GM19467 (cell line): ENCODE measurements around the gene MAP3K6.

Experiments used
- ATAC-seq: cut with Tn5 transposase; IDR thresholded peaks from one replicate; pipeline ENCODE4 v1.9.1; 2021; ENCODE audit warnings: mild to moderate bottlenecking, moderate library complexity; ENCODE audit not compliant: unreplicated experiment

The MAP3K6 gene

DNA sequence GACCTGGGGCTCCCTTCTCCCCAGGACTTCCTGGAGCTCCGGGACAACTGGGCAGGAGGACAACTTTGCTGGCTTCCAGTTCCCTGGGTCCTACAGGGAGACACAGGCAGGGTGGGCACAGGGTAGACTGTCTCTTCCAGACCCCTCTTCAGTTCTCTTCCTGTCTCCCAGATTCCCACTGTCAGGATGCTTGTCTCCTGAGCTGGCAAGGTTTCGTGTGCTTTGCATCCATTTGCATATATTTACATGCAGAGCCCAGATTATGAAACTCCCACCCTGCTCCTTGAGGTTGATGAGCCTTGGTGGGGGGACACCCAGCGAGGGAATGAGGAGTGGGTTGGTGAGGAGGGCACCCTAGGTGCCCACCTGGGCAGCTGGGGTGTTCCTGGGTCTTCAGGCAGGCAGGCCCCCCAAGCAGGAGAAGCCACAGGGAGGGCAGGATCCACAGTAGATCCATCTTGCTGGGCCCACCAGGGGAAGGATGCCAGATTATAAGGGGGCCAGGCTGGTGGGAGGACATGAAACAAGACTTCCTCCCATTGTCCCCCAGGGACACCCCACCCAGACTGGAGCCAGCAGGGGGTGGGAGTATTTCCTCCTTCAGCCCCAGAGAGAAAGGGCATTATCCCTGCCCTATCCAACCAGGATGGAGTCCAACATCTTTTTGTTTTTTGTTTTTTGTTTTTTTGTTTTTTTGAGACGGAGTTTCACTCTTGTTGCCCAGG is 7.8 kb upstream of the MAP3K6 start, which contains the start of gene FCN3:
Gene FCN3 (minus strand): TSS at position 463 of the 725 bp plus-strand sequence. CDS start 6 bp downstream, at position 457.
- no peak for ATAC-seq

DNA sequence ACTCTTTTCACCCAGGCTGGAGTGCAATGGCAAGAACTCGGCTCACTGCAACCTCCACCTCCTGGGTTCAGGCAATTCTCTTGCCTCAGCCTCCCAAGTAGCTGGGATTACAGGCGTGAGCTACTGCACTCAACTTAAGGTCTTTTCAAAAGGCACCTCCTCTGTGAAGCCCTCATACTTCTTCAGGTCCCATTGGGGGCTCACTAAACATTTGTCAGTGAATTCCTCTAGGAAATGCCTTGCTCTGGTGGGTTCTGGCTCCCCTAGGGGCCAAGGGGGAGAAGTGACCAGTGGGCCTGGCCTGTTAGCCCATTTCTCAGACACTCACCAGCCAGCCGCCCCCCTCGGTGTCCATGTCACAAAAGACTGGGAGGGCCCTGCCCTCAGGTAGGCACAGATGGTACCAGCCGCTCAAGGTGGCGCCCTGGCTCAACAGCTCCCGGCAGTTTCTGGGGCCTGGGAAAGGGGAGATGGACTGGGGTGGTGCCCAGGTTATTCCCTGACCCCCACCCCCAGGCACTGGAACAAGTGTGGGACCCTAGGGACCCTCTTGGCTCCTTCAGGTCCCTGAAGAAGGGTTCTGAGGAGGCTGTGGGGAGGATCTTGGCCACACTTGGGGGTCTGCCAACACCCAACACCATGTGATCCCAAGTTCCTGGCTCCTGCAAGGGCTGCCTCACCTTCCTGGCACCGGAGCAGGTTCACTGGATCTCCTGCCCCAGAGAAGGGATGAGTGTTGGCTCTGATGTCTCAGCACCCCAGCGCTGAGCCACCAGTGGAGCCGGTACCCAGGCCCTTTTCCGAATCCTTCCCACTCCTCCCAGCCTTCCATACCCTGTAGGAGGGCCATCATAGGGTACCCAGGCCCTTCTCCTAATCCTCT is 6.3 kb upstream of the MAP3K6 start:
- ATAC-seq = no peak

DNA sequence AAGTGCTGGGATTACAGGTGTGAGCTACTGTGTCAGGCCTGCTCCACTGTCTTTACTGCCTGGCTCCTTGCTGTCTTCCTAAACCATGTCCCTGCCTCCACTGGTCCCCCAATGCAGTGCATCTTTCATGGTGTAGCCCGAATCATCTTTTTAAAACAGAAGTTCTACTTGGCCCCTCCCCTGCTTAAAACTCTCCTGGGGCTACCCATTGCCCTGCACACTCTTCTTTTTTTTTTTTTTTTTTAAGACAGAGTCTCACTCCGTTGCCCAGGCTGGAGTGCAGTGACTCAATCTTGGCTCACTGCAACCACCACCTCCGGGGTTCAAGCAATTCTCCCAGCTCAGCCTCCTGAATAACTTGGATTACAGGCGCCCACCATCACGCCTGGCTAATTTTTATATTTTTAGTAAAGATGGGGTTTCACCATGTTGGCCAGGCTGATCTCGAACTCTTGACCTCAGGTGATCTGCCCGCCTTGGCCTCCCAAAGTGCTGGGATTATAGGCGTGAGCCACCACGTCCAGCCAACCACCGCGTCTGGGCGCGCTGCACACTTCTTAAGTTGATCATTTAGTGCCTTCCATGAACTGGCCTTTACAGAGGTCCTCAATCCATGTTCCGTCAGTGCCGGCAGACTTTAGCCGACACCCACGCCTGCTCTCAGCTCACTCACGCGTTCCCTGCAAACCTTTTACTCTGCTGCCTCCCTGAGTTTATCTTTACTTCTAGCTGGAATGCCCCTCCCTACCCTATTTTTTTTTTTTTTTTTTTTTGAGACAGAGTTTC is 5.5 kb upstream of the MAP3K6 start:
- no peak for ATAC-seq

DNA sequence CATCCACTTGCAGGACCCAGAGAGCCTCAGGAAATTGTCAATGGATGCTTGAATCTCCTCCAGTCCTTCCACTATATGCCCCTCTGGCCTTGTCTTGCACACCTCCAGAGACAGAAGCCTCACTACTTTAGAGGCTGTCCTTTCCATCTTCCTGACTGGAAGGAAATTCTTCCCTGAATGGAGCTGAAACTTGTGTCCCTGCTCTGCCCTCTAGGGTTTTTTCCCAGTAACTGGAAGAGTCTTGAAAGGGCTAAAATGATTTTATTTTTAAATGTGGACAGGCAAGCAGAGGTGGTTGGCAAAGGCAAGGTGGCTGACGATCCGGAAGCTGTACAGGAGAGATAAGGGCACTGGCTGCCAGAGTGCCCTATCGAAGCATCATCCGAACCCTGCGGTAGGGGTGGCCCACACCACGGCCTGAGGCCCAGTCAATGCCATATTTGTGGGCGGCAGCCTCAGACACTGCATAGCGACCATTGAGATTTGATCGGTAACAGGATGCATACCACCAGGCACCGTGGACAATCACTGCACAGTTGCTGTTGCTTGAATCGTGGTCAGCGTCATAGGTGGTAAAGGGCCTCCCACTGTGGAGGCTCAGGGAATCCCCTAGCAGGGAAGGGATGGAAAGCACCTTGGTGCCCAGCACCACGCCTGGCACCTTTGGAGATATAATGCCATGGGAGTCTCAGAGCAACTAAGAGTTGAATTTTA is 2.3 kb upstream of the MAP3K6 start:
- ATAC-seq = no peak

DNA sequence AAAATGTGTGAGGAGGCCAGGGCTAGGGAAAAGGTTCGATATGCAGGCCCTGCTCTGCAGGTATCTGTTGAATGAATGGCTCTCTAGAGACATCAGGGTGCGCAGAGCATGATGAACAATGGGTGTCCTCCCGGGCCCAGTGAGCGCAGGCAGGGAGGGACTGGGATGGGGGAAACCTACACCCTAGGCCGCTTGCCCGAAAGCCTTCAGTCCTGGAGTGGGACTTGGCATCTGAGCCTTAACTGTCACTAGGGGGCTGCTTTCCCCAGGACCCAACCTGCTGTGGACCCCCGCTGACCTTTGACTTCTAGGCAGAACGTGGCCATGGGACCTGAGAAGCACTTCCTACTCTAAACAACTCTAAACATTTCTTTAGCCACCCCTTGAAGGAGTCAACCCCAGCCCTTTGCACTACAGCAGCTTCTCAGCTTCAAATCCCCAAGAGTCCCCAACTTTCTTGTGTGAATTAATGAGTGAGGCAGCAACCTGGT is 444 bp upstream of the MAP3K6 start:
- ATAC-seq = no peak

DNA sequence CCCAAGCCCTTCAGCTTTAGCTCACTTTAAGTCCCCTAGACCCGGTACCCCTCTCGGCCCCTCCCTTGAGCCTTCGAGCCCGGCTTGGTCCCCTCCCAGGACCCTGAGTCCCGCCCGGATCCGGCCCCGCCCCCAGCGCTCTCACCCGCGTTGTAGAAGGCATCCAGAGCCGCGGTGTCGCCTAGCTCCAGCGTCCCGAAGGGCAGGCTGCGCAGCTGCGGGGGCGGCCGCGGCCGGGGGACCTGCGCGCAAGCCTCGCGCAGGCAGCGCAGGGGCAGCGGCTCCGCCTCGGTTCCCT is 699 bp downstream of the MAP3K6 start:
- peak; percentile 22 for ATAC-seq

DNA sequence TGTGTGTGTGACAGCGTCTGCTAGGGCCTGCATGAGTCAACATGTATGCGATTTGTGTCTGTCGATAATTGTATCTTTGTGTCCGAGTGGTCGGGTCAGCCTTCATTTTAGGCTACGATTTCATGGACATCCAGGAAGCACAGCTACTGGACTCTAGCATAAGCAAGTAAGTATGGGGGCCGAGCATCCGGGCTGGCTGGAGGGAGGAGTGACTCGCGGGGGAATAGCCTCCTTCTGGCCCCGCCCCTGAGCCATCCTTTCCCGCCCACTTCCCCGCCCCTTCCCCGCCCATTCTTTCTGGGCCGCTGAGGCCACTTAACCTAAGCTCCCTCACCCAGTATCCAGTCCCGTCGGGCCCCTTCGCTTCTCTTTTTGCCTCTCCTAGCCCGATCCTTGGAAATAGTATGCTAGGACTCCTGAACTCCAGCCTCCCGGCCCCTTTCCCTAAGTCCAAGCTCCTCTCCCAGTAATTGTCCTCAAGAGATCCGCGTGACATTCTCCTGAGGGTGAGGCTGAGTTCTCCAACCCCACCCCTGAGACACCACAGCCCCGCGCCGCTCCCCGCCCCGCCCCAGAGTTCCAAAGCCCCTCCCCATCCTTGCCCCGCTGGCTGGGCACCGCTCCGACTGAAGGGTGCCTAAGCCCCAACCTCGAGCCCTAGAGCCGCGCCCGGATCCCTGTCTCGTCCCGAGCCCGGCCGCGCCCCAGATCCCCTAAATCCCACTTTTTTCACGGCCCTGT is 1.2 kb downstream of the MAP3K6 start:
- peak; percentile 44 for ATAC-seq

DNA sequence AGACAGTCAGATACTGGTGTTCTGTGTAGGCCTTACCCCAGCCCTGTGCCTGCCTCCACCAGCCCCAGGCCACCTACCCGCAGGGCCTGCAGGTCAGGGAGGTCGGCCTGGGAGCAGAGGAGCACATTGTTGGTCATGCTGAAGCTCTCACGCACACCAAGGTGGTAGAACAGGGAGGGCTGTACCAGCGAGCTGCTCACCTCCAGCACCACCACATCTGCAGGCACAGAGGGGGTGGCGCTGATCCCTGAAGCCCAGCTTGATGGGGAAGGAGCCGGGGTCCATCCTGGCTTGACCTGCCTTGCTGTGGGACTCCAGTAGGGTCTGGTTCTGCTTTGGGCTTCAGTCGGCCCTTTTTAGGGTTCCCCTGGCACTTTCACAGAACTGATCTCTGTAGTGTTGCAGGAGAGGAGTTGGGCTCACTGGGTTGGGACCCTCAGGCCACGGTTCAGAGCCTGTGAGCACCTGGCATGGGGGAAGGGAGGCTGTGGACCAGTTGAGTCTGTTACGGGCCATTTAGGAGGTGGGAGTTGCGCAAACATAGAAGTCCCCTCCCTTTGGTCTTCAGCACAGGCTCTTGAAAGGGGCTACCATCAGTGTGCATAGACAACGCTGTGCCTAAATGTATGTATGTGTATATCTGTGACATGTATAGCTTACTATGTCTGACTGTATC is 1.9 kb downstream of the MAP3K6 start:
- no peak for ATAC-seq

DNA sequence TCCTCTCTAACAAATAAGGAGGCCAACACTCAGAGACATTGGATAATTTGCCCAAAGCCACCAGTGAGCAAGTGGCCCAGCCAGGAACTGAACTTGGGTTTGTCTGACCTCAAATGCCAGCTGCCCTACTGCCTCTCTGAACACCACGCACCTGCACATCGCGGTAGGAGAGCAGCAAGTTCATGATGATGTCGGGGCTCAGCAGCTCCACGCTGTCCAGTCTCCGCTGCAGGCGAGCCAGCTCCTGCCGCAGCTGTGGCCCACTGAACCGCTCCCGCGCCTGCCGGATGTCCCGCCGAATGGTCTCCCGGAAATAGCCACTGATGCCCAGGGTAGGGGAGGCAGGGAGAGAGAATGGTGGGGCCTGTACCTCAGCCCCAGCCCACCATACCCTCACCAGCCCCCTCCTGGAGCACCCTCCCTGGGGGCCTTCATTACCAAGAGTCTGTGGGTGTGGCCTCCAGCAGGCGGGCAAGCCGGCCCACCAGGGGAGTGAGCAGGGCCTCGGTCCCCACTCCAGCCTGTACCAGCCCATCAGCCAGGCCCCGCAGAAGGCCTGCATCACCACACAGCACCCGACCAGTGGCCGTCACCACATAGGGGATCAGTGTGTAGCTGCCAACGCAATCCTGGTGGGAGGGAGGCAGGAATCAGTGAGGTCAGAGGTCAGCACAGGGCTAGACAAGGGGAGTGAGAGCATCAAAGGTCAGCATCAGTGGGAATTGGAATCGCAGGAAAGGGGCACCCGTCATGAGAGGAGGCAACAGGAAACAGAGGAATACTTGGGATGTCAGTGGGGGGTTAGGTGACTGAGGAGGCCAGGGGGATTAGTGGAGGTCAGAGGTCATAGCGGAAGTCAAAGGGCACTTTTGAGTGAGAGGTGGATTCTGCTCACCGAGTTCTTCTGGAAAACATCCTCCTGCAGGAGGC is 2.7 kb downstream of the MAP3K6 start:
- ATAC-seq = no peak

DNA sequence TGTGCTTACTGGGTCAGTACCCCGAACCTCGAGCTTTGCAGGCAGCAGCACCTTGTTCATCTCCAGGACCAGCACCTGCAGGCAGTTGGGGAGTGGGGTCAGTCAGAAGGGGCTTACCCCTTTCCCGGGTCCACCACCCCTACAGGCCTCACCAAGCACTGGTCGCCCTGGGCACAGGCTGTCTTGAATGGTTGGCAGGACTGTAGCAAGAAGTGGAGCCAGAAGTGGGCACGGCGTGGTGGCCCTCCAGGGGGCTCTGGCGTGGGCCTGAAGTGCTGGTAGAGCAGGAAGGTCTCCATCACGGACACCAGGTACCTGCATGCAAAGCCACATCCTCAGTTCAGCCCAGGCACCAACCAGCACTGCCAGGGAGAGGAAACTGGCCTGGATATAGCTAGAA is 5.2 kb downstream of the MAP3K6 start:
- no peak for ATAC-seq

DNA sequence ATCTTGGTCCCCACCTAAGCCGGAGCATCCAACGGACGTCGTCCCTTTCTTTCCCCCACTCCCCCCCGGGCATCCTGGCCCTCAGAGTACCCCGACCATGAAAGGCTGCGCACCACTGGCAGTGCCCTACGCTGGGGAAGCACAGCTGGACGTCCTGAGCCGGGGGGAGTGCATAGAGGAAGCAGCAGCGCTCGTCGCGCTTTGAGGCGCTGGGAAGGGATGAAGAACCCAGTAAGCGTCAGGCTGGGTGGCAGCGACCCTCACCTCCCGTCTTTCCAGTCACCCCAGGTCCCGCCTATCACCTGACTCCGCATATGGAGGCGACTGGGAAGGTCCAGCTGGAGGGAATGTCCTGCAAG is 5.7 kb downstream of the MAP3K6 start:
- no peak for ATAC-seq

DNA sequence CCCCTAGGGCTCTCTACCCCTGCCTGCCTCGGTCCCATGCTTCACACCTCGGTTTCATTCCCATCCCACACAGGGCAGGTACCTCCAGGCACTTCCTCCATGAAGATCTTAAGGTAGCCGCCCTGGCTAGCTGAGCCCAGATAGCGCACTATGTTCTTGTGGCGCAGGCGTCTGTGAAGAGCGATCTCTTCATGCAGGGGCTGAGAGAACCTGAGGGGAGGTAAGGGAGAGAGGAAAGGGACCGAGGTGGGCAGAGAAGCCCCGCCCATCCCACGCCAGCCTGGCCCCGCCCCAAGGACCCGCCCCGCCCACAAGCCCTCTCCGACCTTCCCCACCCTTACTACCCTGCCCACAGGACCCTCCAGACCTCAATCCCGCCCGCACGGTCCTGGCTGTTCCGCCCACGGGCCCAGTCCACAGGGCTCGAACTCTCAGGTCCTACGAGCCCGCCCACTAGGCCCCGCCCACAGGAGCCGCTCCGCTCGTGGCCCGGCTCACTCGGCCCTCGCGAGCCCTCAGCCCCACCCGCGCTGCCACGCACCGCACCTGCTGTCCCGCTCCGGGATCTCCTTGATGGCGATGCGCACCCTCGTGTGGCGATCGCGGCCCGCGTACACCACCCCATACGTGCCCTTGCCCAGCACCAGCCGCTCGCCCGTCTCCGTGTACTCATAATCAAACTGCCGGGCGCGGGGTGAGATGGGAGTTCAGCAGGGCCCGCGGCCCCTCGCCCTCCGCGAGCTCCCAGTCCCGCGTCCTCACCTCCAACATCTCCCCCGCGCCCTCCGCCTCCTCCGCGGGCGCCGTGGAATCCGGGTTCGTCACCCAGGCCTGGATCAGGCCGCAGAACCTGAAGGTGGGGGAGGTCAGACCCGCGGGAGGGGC is 6.4 kb downstream of the MAP3K6 start:
- ATAC-seq = no peak

DNA sequence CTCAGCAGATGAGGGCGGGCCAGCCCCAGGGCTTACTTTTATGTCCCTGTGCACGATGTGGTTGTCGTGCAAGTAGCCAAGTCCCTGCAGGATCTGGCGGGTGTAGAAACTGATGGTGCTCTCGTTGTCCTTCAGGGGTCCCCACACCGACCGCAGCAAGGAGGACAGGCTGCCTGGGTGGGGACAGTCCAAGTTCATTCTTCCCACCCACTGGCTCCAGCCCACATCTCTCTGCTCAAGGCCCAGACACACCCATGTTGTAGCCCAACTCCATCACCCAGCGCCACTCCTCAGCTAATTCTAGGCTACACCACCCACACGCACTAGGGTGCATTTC is 7.0 kb downstream of the MAP3K6 start:
- ATAC-seq = no peak

DNA sequence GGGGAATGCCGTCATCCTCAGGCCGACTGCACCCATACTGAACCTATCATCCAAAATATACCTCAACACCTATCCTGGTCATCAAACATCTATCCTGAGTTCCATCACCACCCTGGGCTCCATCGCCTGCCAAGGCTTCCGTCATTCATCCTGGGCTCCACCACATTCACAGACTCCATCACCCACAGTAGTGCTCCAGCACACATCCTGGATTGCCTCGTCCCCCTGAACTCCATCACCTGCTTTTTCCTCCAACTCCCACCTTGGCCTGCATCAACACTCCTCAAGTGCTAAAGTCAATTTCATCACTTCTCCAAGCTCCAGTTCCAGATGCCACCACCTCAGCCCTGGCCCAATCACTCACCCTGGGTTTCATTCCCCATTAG is 7.8 kb downstream of the MAP3K6 start:
- ATAC-seq = no peak

DNA sequence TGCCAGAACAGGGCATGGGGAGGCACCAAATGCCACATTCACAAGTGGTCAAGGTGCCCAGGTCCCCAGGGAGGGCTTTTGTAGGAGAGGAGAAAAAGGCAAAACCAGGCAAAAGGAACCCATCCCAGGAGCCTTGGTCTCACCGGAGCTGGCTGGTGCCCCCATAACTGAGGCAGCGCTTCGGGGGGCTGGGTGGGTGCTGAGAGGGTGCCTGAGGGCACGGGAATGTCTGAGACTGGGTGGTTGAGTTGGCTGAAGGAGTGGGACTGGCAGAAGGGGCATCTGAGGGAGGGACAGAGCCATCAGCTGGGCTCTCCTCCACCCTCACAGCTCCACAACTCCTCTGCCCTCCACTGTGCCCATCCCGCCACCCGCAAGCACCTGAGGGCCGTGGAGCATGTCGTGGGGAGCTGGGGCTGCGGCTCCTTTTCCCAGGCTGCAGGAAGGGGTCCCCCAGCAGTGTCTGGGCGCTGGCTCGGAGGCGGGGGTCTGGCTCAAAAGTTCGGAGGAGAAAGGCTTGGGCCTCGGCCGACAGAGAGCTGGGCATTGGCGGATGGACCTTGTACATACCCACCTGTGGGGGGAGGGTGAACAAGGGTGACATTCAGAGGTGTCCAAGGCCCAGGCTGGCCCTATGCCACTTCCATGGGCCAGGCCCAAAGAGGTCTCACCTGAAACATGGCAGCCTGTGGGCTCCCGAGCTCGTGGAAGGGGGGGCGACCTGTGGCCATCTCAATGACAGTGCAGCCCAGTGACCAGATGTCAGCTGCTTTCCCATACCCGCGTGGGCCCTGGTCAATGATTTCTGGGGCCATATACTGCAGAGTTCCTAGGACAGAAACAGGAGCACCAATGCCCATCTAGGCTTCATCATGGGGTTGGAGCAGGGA is 8.5 kb downstream of the MAP3K6 start:
- no peak for ATAC-seq

DNA sequence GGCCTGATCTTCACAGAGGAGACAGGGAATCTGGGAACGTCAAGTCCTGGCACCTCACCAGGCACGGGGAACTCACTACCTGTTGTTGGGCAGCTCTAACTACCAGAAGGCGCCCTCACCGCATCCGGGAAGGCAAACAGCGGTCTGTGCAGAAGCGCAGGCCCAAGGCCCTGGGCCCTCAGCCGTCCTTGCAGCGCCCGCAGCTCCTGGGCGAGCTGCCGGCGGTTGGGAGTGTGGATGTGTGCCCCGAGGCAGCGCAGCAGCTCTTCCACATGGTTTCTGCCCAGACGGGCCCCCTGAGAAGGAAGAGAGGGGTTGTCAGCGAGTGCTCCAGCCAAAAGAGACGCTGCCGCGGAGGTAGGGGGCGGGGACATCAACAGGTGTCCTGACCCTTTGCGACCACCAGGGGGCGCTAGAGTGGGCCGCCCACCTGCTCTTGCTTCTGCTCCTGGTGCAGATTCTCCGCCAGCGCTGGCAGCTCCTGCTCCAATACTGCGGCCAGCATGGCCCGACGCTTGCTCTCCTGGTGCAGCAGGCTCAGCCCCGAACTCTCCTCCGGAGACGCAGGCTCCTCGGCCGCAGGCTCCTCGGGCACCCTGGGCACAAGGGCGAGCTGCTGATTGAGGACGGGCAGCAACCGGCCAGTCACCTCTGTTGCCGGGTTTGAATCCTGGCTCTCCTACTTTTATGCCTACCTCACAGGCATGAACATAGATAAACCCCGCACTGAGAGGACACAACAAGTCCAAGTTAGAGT is 9.3 kb downstream of the MAP3K6 start:
- ATAC-seq = no peak
